GM12878 (cell line): ENCODE data around the gene VPS13C. TPM values are rescaled to one million over a fixed set of nuclear protein-coding genes. Genes with fewer than 3 reads are reported as not detected.

ENCODE experiments used
- ATAC-seq: fragments of 200-7000 bp; cut with Tn5 transposase; 3 replicates; pipeline ENCODE4 v1.9.1; 2020; ENCODE audit warnings: mild to moderate bottlenecking, moderate library complexity
- BruUV-seq: library from RNA; stranded (reverse); fragments of 400-500 nt; replicated peaks from 2 replicates; lab custom pipeline; 2021; lab: Mats Ljungman, UMichigan
- CTCF ChIA-PET: fragments of 300-600 bp; sonication (Branson Sonifier 250); formaldehyde crosslinking; extraction: SDS; loops from one replicate; lab custom pipeline; 2021; ENCODE audit warnings: inconsistent platforms; lab: Yijun Ruan, JAX
- POLR2A ChIA-PET: fragments of 350-600 bp; formaldehyde crosslinking; extraction: SDS; loops from one replicate; lab custom pipeline; 2021; ENCODE audit warnings: inconsistent platforms; lab: Charles Lee
- RAD21 ChIA-PET: fragments of 300-600 bp; sonication (Branson Sonifier 250); formaldehyde crosslinking; loops from one replicate; lab custom pipeline; 2023; ENCODE audit warnings: antibody characterized with exemption; ENCODE audit not compliant: unreplicated experiment; lab: Charles Lee
- SMC1A ChIA-PET: fragments of 300-600 bp; sonication (Branson Sonifier 250); formaldehyde crosslinking; loops from one replicate; lab custom pipeline; 2023; ENCODE audit not compliant: unreplicated experiment, uncharacterized antibody; lab: Charles Lee
- DNase-seq: peaks from one replicate; pipeline ENCODE4 v3.0.0-alpha.2; 2011; ENCODE audit warnings: low read depth, low spot score
- FAIRE-seq: peaks from 3 replicates; lab custom pipeline; 2011; peaks lifted over from hg19 to GRCh38; lab: Jason Lieb, UNC
- H2AFZ ChIP-seq: 2 replicates; pipeline ENCODE4 v1.6.0; 2011; ENCODE audit warnings: low read depth, low read length, control low read depth; ENCODE audit not compliant: control insufficient read depth
- H3K27ac ChIP-seq: 2 replicates; pipeline ENCODE4 v1.5.1; 2011; ENCODE audit warnings: control low read depth; ENCODE audit not compliant: control insufficient read depth, insufficient read depth
- H3K27me3 ChIP-seq, 2 experiments: replicated peaks in 1 of 2; 2 replicates each; pipeline versions ENCODE4 v1.6.0 to v1.6.1; 2011; ENCODE audit warnings: low read length in 1 of 2; ENCODE audit not compliant: control insufficient read depth in 2 of 2, insufficient read depth in 2 of 2
- H3K36me3 ChIP-seq, 2 experiments: 2 replicates each; pipeline ENCODE4 v1.5.1; 2011; ENCODE audit warnings: low read length in 1 of 2; ENCODE audit not compliant: control insufficient read depth in 2 of 2, insufficient read depth in 2 of 2
- H3K4me1 ChIP-seq: 2 replicates; pipeline ENCODE4 v1.6.1; 2011; ENCODE audit warnings: mild to moderate bottlenecking, low read length, moderate library complexity, mixed read lengths; ENCODE audit not compliant: control insufficient read depth, insufficient read depth
- H3K4me2 ChIP-seq: 2 replicates; pipeline ENCODE4 v1.6.0; 2011; ENCODE audit warnings: control low read depth; ENCODE audit not compliant: control insufficient read depth, insufficient read depth
- H3K4me3 ChIP-seq: fragments of 200-600 bp; sonication (generic); 2 replicates; pipeline ENCODE4 v1.5.1; 2016
- H3K79me2 ChIP-seq: 2 replicates; pipeline ENCODE4 v1.6.0; 2011; ENCODE audit warnings: low read length; ENCODE audit not compliant: control insufficient read depth, insufficient read depth
- H3K9ac ChIP-seq: 2 replicates; pipeline ENCODE4 v1.8.0; 2011; ENCODE audit warnings: low read length, control low read depth, mixed read lengths; ENCODE audit not compliant: control insufficient read depth, insufficient read depth
- H3K9me3 ChIP-seq: replicated peaks from 3 replicates; pipeline ENCODE4 v1.5.1; 2011; ENCODE audit warnings: mild to moderate bottlenecking, low read length; ENCODE audit not compliant: control insufficient read depth, insufficient read depth
- H4K20me1 ChIP-seq: 2 replicates; pipeline ENCODE4 v1.6.0; 2011; ENCODE audit not compliant: control insufficient read depth, insufficient read depth
- BRCA1 ChIP-seq: IDR thresholded peaks from 2 replicates; pipeline ENCODE4 v1.6.1; 2011; ENCODE audit warnings: low read depth, low read length, improper control_type of control experiment
- CHD1 ChIP-seq: IDR thresholded peaks from 2 replicates; pipeline ENCODE4 v1.6.1; 2012; ENCODE audit warnings: low read depth, low read length, improper control_type of control experiment
- HDGF ChIP-seq: fragments of 450-650 bp; IDR thresholded peaks from 2 replicates; pipeline ENCODE4 v1.6.1; 2016; ENCODE audit warnings: antibody characterized with exemption
- MXI1 ChIP-seq: fragments of 150-350 bp; IDR thresholded peaks from 2 replicates; pipeline ENCODE4 v1.6.1; 2011; ENCODE audit warnings: low read depth, mild to moderate bottlenecking, inconsistent platforms, low read length, improper control_type of control experiment
- POLR2A ChIP-seq: IDR thresholded peaks from 2 replicates; pipeline ENCODE4 v1.6.1; 2011; ENCODE audit warnings: low read depth, mild to moderate bottlenecking, low read length
- SRF ChIP-seq, 2 experiments: IDR thresholded peaks; 2 replicates each; pipeline ENCODE4 v1.6.1; 2011; ENCODE audit warnings: low read depth in 2 of 2, low read length in 2 of 2, mild to moderate bottlenecking in 1 of 2, moderate library complexity in 1 of 2
- STAT3 ChIP-seq: IDR thresholded peaks from 2 replicates; pipeline ENCODE4 v1.6.1; 2011; ENCODE audit warnings: low read depth, low read length, improper control_type of control experiment
- TAF1 ChIP-seq: IDR thresholded peaks from 2 replicates; pipeline ENCODE4 v1.6.1; 2011; ENCODE audit warnings: mild to moderate bottlenecking, low read depth, low read length, borderline replicate concordance
- WGBS: methylation state at CpG from one replicate; pipeline ENCODE4 v1.1.6; 2016; ENCODE audit warnings: low lambda C conversion rate; ENCODE audit not compliant: insufficient replicate concordance, insufficient coverage; ENCODE audit errors: missing lambda C conversion rate; 5-methylcytosine and 5-hydroxymethylcytosine counted together
- in situ Hi-C: fragments of 300-500 bp; cut with MboI; formaldehyde crosslinking; loops from 9 replicates; pipeline ENCODE4 v1.14.3; 2018; ENCODE audit warnings: mixed read lengths
- intact Hi-C: fragments of 100-400 bp; cut with micrococcal nuclease; formaldehyde crosslinking; loops from one replicate; pipeline ENCODE4 v1.14.2; 2022; ENCODE audit not compliant: unreplicated experiment
- polyA plus RNA-seq, 11 experiments: library from polyadenylated mRNA; depleted of rRNA in 4 of 11; unstranded in 6 of 11; stranded (reverse) in 5 of 11; fragments of >200 nt; fragmentation: Nextera tagmentation in 4 of 11; fragmentation: Illumina TruSeq in 1 of 11; extraction: Ambion mirVana in 4 of 11; extraction: Trizol in 1 of 11; gene quantifications; 1 replicate in 1 of 11; 2 replicates in 10 of 11; pipeline versions ENCODE4 v1.2.1 to v1.2.3, GENCODE V29; 2011 to 2016; ENCODE audit warnings: inconsistent platforms in 2 of 11, missing spikeins in 2 of 11, low read depth in 1 of 11
- total RNA-seq, 4 experiments: library from RNA; depleted of rRNA in 3 of 4; stranded (reverse); fragments of >200 nt in 3 of 4; fragmentation: Illumina TruSeq in 1 of 4; extraction: Trizol in 1 of 4; gene quantifications; 2 replicates each; pipeline versions ENCODE4 v1.2.1 to v1.2.3, GENCODE V29; 2013 to 2021
- TF ChIP-seq, protein P1 (sequence below): fragments of 450-650 bp; IDR thresholded peaks from 2 replicates; pipeline ENCODE4 v1.6.1; 2016; ENCODE audit warnings: mild to moderate bottlenecking, moderate library complexity, borderline replicate concordance

The VPS13C gene
- total and polyA plus RNA-seq, 10 of the 15 experiments (the other 5 are each of a cell fraction or from before 2014, with no cell fraction given): 9.3 to 53.1 (median 31.8) TPM

DNA sequence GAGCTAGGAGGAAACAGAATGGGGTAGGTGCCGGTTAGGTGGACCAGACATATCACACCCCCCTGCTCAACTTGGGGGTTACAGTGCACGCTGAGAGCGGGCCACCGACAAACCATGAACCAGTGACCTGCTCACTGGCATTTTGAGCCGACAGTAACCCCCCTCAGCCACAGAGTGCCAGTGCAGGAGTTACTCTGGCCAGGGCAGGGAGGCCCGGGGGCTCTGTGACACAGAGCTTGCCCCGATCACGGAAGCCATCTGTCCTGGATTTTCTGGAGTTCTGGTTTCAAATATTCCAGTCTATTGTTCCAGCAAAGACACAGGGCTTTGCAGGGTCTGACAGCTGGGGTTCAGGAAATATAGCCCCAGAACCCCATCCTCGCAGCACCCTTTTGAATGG, 225.2 kb downstream of the VPS13C start:
- SMC1A ChIA-PET: interaction anchor here (0.7 to 2.0 kb wide), 4 partner anchors 226 to 1476 kb away, joined by 3 to 8 read pairs (median 4); no protein-coding TSS in a partner anchor
- intact Hi-C loops: loop anchor here (10.0 kb wide), 2 partner anchors 670 to 1330 kb away; no protein-coding TSS in a partner anchor

More for the DNA sequence above, 225.2 kb downstream of the VPS13C start:
- Histone ChIP-seq H3K36me3 (no peaks in the 10 kb centered on the region), H3K4me2 (no peak overlapping the region), H2AFZ (no peak overlapping the region), H3K9me3 (no peaks in the 10 kb centered on the region), H3K4me3 (no peak overlapping the region), H3K9ac (no peak overlapping the region), H4K20me1 (no peaks in the 10 kb centered on the region), H3K27me3 (no peaks in the 10 kb centered on the region; a peak in 2 of 4 replicates), H3K4me1 (no peaks in the 10 kb centered on the region), H3K79me2 (no peaks in the 10 kb centered on the region), H3K27ac (no peak overlapping the region)
- BruUV-seq: no TSS peak
- ChIA-PET RAD21 (interaction anchor here (0.5 to 1.5 kb wide), 3 partner anchors 22 to 641 kb away, joined by 3 to 6 read pairs (median 3); no protein-coding TSS in a partner anchor), CTCF (interaction anchor here (0.6 to 4.1 kb wide), 20 partner anchors 10 to 1510 kb away, joined by 3 to 59 read pairs (median 5); no protein-coding TSS in a partner anchor), POLR2A (no interaction called here)
- WGBS: 58% methylated on average over 9 of the region's 9 CpGs
- in situ Hi-C loops: loop anchor here (10.0 to 25.0 kb wide), 3 partner anchors 1250 to 1473 kb away; no protein-coding TSS in a partner anchor
- ATAC-seq (peak; percentile 10; the same call in 1 of the 3 replicates), FAIRE-seq (no peak), DNase-seq (no peak)
- TF ChIP-seq HDGF (no peak), MXI1 (no peak), BRCA1 (no peak), SRF (IDR thresholded peaks at IDR 0.05; ENCODE audit: low read depth in 2 of 2, low read length in 2 of 2) (no peak), CHD1 (no peak), STAT3 (no peak), POLR2A (no peak), TAF1 (no peak)
- TF ChIP-seq, protein P1, sequence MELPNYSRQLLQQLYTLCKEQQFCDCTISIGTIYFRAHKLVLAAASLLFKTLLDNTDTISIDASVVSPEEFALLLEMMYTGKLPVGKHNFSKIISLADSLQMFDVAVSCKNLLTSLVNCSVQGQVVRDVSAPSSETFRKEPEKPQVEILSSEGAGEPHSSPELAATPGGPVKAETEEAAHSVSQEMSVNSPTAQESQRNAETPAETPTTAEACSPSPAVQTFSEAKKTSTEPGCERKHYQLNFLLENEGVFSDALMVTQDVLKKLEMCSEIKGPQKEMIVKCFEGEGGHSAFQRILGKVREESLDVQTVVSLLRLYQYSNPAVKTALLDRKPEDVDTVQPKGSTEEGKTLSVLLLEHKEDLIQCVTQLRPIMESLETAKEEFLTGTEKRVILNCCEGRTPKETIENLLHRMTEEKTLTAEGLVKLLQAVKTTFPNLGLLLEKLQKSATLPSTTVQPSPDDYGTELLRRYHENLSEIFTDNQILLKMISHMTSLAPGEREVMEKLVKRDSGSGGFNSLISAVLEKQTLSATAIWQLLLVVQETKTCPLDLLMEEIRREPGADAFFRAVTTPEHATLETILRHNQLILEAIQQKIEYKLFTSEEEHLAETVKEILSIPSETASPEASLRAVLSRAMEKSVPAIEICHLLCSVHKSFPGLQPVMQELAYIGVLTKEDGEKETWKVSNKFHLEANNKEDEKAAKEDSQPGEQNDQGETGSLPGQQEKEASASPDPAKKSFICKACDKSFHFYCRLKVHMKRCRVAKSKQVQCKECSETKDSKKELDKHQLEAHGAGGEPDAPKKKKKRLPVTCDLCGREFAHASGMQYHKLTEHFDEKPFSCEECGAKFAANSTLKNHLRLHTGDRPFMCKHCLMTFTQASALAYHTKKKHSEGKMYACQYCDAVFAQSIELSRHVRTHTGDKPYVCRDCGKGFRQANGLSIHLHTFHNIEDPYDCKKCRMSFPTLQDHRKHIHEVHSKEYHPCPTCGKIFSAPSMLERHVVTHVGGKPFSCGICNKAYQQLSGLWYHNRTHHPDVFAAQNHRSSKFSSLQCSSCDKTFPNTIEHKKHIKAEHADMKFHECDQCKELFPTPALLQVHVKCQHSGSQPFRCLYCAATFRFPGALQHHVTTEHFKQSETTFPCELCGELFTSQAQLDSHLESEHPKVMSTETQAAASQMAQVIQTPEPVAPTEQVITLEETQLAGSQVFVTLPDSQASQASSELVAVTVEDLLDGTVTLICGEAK: no peak
